IMR-90 (cell line): ENCODE data around the gene CCN6. TPM values are rescaled to one million over a fixed set of nuclear protein-coding genes. Genes with fewer than 3 reads are reported as not detected.

Experiments used
- ATAC-seq: fragments of 200-7000 bp; cut with Tn5 transposase; 2 replicates; pipeline ENCODE4 v1.9.1; 2020; ENCODE audit warnings: low read depth, mild to moderate bottlenecking, moderate library complexity
- BruUV-seq: library from RNA; stranded (reverse); fragments of 400-500 nt; replicated peaks from 2 replicates; lab custom pipeline; 2021; lab: Mats Ljungman, UMichigan
- CTCF ChIA-PET: fragments of 300-600 bp; formaldehyde crosslinking; extraction: SDS; loops from one replicate; lab custom pipeline; 2021; ENCODE audit warnings: antibody characterized with exemption; lab: Yijun Ruan, JAX
- POLR2A ChIA-PET: fragments of 300-600 bp; sonication (Branson Sonifier 250); formaldehyde crosslinking; loops from one replicate; lab custom pipeline; 2022; ENCODE audit warnings: antibody characterized with exemption; ENCODE audit not compliant: unreplicated experiment; lab: Charles Lee
- DNase-seq: peaks from one replicate; pipeline ENCODE4 v3.0.0; 2013
- H2AFZ ChIP-seq: replicated peaks from 2 replicates; pipeline ENCODE3; 2013; ENCODE audit warnings: low read length, mild to moderate bottlenecking; ENCODE audit not compliant: poor library complexity
- H2AK5ac ChIP-seq: 2 replicates; pipeline ENCODE4 v1.6.1; 2013; ENCODE audit warnings: low read depth, low read length, inconsistent platforms
- H2AK9ac ChIP-seq: replicated peaks from 2 replicates; pipeline ENCODE3; 2013; ENCODE audit warnings: mild to moderate bottlenecking, low read depth, low read length, moderate library complexity; ENCODE audit not compliant: poor library complexity
- H2BK120ac ChIP-seq: 2 replicates; pipeline ENCODE4 v1.6.1; 2013; ENCODE audit warnings: low read depth, low read length, inconsistent platforms
- H2BK15ac ChIP-seq: 3 replicates; pipeline ENCODE4 v1.6.1; 2013; ENCODE audit warnings: low read depth, low read length, inconsistent platforms
- H2BK20ac ChIP-seq: 2 replicates; pipeline ENCODE4 v1.6.1; 2013; ENCODE audit warnings: low read depth, mild to moderate bottlenecking, inconsistent platforms, low read length, moderate library complexity
- H2BK5ac ChIP-seq: 2 replicates; pipeline ENCODE4 v1.6.1; 2013; ENCODE audit warnings: mild to moderate bottlenecking, low read depth, low read length, inconsistent platforms; ENCODE audit not compliant: poor library complexity, severe bottlenecking
- H3K14ac ChIP-seq: replicated peaks from 2 replicates; pipeline ENCODE4 v1.6.1; 2013; ENCODE audit warnings: low read depth, low read length, inconsistent platforms
- H3K18ac ChIP-seq: 2 replicates; pipeline ENCODE4 v1.6.1; 2013; ENCODE audit warnings: low read depth, low read length, control low read depth
- H3K23ac ChIP-seq: 2 replicates; pipeline ENCODE4 v1.6.1; 2013; ENCODE audit warnings: low read depth, low read length, inconsistent platforms
- H3K27ac ChIP-seq: 2 replicates; pipeline ENCODE4 v1.5.1; 2013; ENCODE audit warnings: mild to moderate bottlenecking, control low read depth, low read length; ENCODE audit not compliant: insufficient read depth
- H3K27me3 ChIP-seq: 2 replicates; pipeline ENCODE4 v1.6.1; 2013; ENCODE audit warnings: low read length; ENCODE audit not compliant: control insufficient read depth, insufficient read depth
- H3K36me3 ChIP-seq: 2 replicates; pipeline ENCODE4 v1.6.1; 2013; ENCODE audit warnings: low read length, mixed read lengths; ENCODE audit not compliant: control insufficient read depth, insufficient read depth
- H3K4ac ChIP-seq: 2 replicates; pipeline ENCODE4 v1.6.1; 2013; ENCODE audit warnings: low read depth, low read length, inconsistent platforms
- H3K4me1 ChIP-seq: 2 replicates; pipeline ENCODE4 v1.6.1; 2013; ENCODE audit warnings: low read length, mixed read lengths; ENCODE audit not compliant: control insufficient read depth, insufficient read depth
- H3K4me2 ChIP-seq: 2 replicates; pipeline ENCODE4 v1.6.1; 2013; ENCODE audit warnings: low read depth, mild to moderate bottlenecking, control low read depth, low read length, moderate library complexity
- H3K4me3 ChIP-seq: 2 replicates; pipeline ENCODE4 v1.5.1; 2013; ENCODE audit warnings: low read depth, mild to moderate bottlenecking, control low read depth, low read length, moderate library complexity; ENCODE audit not compliant: insufficient read depth
- H3K56ac ChIP-seq: 2 replicates; pipeline ENCODE4 v1.6.1; 2013; ENCODE audit warnings: low read length, inconsistent platforms; ENCODE audit not compliant: insufficient read depth; ENCODE audit errors: extremely low read depth
- H3K79me1 ChIP-seq, 2 experiments: 2 replicates each; pipeline ENCODE4 v1.6.1; 2013; ENCODE audit warnings: low read length in 2 of 2, inconsistent platforms in 1 of 2, low read depth in 1 of 2
- H3K9ac ChIP-seq: 2 replicates; pipeline ENCODE4 v1.6.1; 2013; ENCODE audit warnings: low read depth, low read length, control low read depth
- H3K9me1 ChIP-seq: 2 replicates; pipeline ENCODE4 v1.6.1; 2013; ENCODE audit warnings: low read length, inconsistent platforms; ENCODE audit not compliant: insufficient read depth
- H3K9me3 ChIP-seq: 2 replicates; pipeline ENCODE4 v1.6.1; 2013; ENCODE audit warnings: low read length; ENCODE audit not compliant: control insufficient read depth, insufficient read depth
- H4K20me1 ChIP-seq: 2 replicates; pipeline ENCODE4 v1.6.1; 2013; ENCODE audit warnings: low read length, inconsistent platforms; ENCODE audit not compliant: insufficient read depth
- H4K5ac ChIP-seq: 2 replicates; pipeline ENCODE4 v1.6.1; 2013; ENCODE audit warnings: mild to moderate bottlenecking, low read depth, low read length, control low read depth
- H4K8ac ChIP-seq, 2 experiments: 2 replicates each; pipeline ENCODE4 v1.6.1; 2013; ENCODE audit warnings: low read depth in 2 of 2, low read length in 2 of 2, control low read depth in 1 of 2, inconsistent platforms in 1 of 2
- H4K91ac ChIP-seq: 2 replicates; pipeline ENCODE4 v1.6.1; 2013; ENCODE audit warnings: low read depth, low read length, inconsistent platforms; ENCODE audit not compliant: insufficient read depth
- BHLHE40 ChIP-seq: fragments of 150-350 bp; IDR thresholded peaks from 2 replicates; pipeline ENCODE4 v1.6.1; 2016; ENCODE audit warnings: mild to moderate bottlenecking, low read depth, low read length
- CEBPB ChIP-seq: IDR thresholded peaks from 2 replicates; pipeline ENCODE4 v1.6.1; 2012; ENCODE audit warnings: low read depth, low read length, improper control_type of control experiment
- CHD1 ChIP-seq: IDR thresholded peaks from 2 replicates; pipeline ENCODE4 v1.6.1; 2012; ENCODE audit warnings: low read depth, low read length, improper control_type of control experiment
- CTCF ChIP-seq: conservative IDR thresholded peaks from 2 replicates; pipeline ENCODE4 v1.5.1; 2012; ENCODE audit warnings: mild to moderate bottlenecking, low read depth, low read length, improper control_type of control experiment
- ELK1 ChIP-seq: fragments of 150-350 bp; IDR thresholded peaks from 2 replicates; pipeline ENCODE4 v1.6.1; 2016; ENCODE audit warnings: low read depth, mild to moderate bottlenecking, low read length, moderate library complexity, borderline replicate concordance
- FOS ChIP-seq: fragments of 150-350 bp; IDR thresholded peaks from 2 replicates; pipeline ENCODE4 v1.6.1; 2016; ENCODE audit warnings: low read depth, low read length
- MAFK ChIP-seq: IDR thresholded peaks from 2 replicates; pipeline ENCODE4 v1.6.1; 2012; ENCODE audit warnings: low read depth, low read length, improper control_type of control experiment
- MAZ ChIP-seq: IDR thresholded peaks from 2 replicates; pipeline ENCODE4 v1.6.1; 2012; ENCODE audit warnings: low read depth, mild to moderate bottlenecking, low read length, improper control_type of control experiment, moderate library complexity, borderline replicate concordance
- MXI1 ChIP-seq: IDR thresholded peaks from 2 replicates; pipeline ENCODE4 v1.6.1; 2012; ENCODE audit warnings: low read depth, mild to moderate bottlenecking, low read length, moderate library complexity, borderline replicate concordance
- NFE2L2 ChIP-seq: fragments of 150-350 bp; IDR thresholded peaks from 2 replicates; pipeline ENCODE4 v1.6.1; 2016; ENCODE audit warnings: low read depth, mild to moderate bottlenecking, low read length
- POLR2A ChIP-seq: IDR thresholded peaks from 2 replicates; pipeline ENCODE4 v1.6.1; 2012; ENCODE audit warnings: mild to moderate bottlenecking, low read depth, low read length
- RAD21 ChIP-seq: IDR thresholded peaks from 2 replicates; pipeline ENCODE4 v1.6.1; 2012; ENCODE audit warnings: low read length, improper control_type of control experiment
- RCOR1 ChIP-seq: IDR thresholded peaks from 2 replicates; pipeline ENCODE4 v1.6.1; 2012; ENCODE audit warnings: mild to moderate bottlenecking, low read length, improper control_type of control experiment; ENCODE audit not compliant: insufficient replicate concordance
- RFX5 ChIP-seq: IDR thresholded peaks from 2 replicates; pipeline ENCODE4 v1.8.0; 2012; ENCODE audit warnings: low read depth, mild to moderate bottlenecking, low read length, moderate library complexity
- SMC3 ChIP-seq: fragments of 150-350 bp; IDR thresholded peaks from 2 replicates; pipeline ENCODE4 v1.6.1; 2016; ENCODE audit warnings: low read depth, mild to moderate bottlenecking, antibody characterized with exemption, low read length, moderate library complexity
- USF2 ChIP-seq: fragments of 150-350 bp; IDR thresholded peaks from 2 replicates; pipeline ENCODE4 v1.6.1; 2017; ENCODE audit warnings: mild to moderate bottlenecking, antibody characterized with exemption, low read length, low read depth
- WGBS, 2 experiments: methylation state at CpG; one replicate each; pipeline versions ENCODE4 v1.1.5 to v1.1.7; 2013; ENCODE audit warnings: missing lambda C conversion rate in 2 of 2; ENCODE audit not compliant: insufficient read length in 1 of 2; ENCODE audit errors: extremely low coverage in 2 of 2; 5-methylcytosine and 5-hydroxymethylcytosine counted together
- dilution Hi-C: fragments of 300-500 bp; cut with HindIII; formaldehyde crosslinking; loops from one replicate; pipeline ENCODE4 v1.14.3; 2018; ENCODE audit warnings: low sequenced_read_pairs; ENCODE audit not compliant: unreplicated experiment
- in situ Hi-C: fragments of 300-500 bp; cut with MboI; formaldehyde crosslinking; loops from 3 replicates; pipeline ENCODE4 v1.14.3; 2019; ENCODE audit warnings: low sequenced_read_pairs, inconsistent platforms, mixed read lengths
- intact Hi-C: fragments of 100-400 bp; cut with micrococcal nuclease; formaldehyde crosslinking; loops from 2 replicates; pipeline ENCODE4 v1.10.0; 2022
- polyA plus RNA-seq, 3 experiments: library from polyadenylated mRNA; depleted of rRNA; stranded (reverse); fragments of >200 nt; gene quantifications; 2 replicates each; pipeline ENCODE4 v1.2.3, GENCODE V29; 2012; ENCODE audit warnings: low replicate concordance in 1 of 3
- total RNA-seq: library from RNA; depleted of rRNA; stranded (reverse); fragments of >200 nt; gene quantifications from 2 replicates; pipeline ENCODE4 v1.2.3, GENCODE V29; 2012

CCN6 gene
- total and polyA plus RNA-seq, 2 of the 4 experiments (the other 2 are of a cell fraction): not detected

- Histone ChIP-seq H4K8ac (no peak overlapping the region), H2BK15ac (no peak overlapping the region), H3K9me1 (no peaks in the 10 kb centered on the region), H3K9ac (no peak overlapping the region), H3K4ac (no peak overlapping the region), H3K18ac (no peak overlapping the region), H2AK5ac (no peak overlapping the region), H2BK5ac (no peak overlapping the region), H3K4me1 (peaks cover 4% of the 10 kb centered on the region), H3K23ac (no peak overlapping the region), H2AFZ (no peak overlapping the region), H3K4me3 (no peak overlapping the region), H4K20me1 (no peaks in the 10 kb centered on the region), H4K91ac (no peak overlapping the region), H2AK9ac (no peak overlapping the region), H3K27ac (no peak overlapping the region), H2BK120ac (no peak overlapping the region), H3K14ac (no peak overlapping the region), H3K56ac (no peak overlapping the region), H3K27me3 (peaks cover 14% of the 10 kb centered on the region), H2BK20ac (no peak overlapping the region), H3K36me3 (no peaks in the 10 kb centered on the region), H3K79me1 (no peaks in the 10 kb centered on the region), H4K5ac (no peak overlapping the region), H3K4me2 (no peak overlapping the region), H3K9me3 (no peaks in the 10 kb centered on the region)
- ChIA-PET POLR2A (interaction anchor here (0.6 kb wide), 1 partner anchor 292 kb away, joined by 4 read pairs; no protein-coding TSS in a partner anchor), CTCF (no interaction called here)
- TF ChIP-seq MAZ: no peak
- no peak for TF ChIP-seq CEBPB
- no peak for TF ChIP-seq CTCF
- no peak for TF ChIP-seq ELK1
- no peak for TF ChIP-seq CHD1
- no peak for TF ChIP-seq RCOR1
- no peak for TF ChIP-seq SMC3
- TF ChIP-seq RFX5: no peak
- no peak for TF ChIP-seq USF2
- TF ChIP-seq BHLHE40: no peak
- TF ChIP-seq MAFK: no peak
- TF ChIP-seq POLR2A: no peak
- no peak for TF ChIP-seq FOS
- TF ChIP-seq MXI1: no peak
- TF ChIP-seq NFE2L2: no peak
- no peak for TF ChIP-seq RAD21
- dilution Hi-C loops (no loop called here), intact Hi-C loops (no loop called here), in situ Hi-C loops (no loop called here)
- DNase-seq (peak; percentile 70), ATAC-seq (no peak)
- no TSS peak for BruUV-seq
- WGBS, 2 experiments: 100% methylated on average over 1 of the region's 4 CpGs; no CpG with 5 or more reads in 1 of the 2 experiments
Measured at GRCh38 chr6:112061605-112062004, 7.7 kb downstream of the CCN6 start.
